ENCODE measurements around the gene ATXN2. TPM values are rescaled to one million over a fixed set of nuclear protein-coding genes. Genes with fewer than 3 reads are reported as not detected.

Gene ATXN2
- total RNA-seq, 4 donors from 2014 or later: 50.3 to 84.3 (median 64.3) TPM

- no peaks in the 10 kb centered on the region for H3K27me3 ChIP-seq
- TF ChIP-seq POLR2A (IDR thresholded peaks at IDR 0.05) (no peak), CTCF (IDR thresholded peaks at IDR 0.05) (no peak)
- no peaks in the 10 kb centered on the region for H3K9me3 ChIP-seq
- H3K27ac ChIP-seq: peak overlapping the region; percentile 59 to 95 (median 85)
- H3K4me3 ChIP-seq: peak overlapping the region in 3 of 4 donors; percentile 11 to 98 (median 18)
- DNase-seq (ENCODE audit: low spot score in 2 of 2): no peak
- H3K4me1 ChIP-seq: peaks cover 0 to 89% (median 76%) of the 10 kb centered on the region in 4 donors
- WGBS, 2 donors: 22 to 48% methylated on average over 5 to 14 of the region's 14 CpGs
- H3K36me3 ChIP-seq: no peaks in the 10 kb centered on the region
Measured at GRCh38 chr12:111409780-111410430, 189.2 kb downstream of the ATXN2 start.

DNA sequence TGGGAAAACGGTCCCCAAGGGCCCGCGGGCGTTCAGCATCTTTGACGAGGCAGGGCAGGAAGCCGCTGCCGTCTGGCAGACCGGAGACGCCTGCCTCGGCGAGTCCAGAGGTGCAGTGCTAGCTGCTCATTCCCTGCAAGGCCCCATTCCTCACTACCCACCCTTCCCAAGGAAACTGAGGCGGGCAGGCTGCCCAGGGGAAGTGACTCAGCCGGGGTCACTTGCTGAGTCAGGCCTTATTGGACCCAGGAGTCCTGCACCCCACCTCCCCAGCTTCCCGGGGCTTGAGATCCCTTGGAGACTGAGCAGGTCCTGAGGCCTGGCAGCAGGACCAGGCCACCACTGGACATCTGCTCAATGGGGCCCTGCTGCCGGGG lies 189.7 kb downstream of the ATXN2 start:
- DNase-seq (ENCODE audit: low spot score in 2 of 2): no peak
- Histone ChIP-seq H3K27me3 (no peaks in the 10 kb centered on the region), H3K36me3 (no peaks in the 10 kb centered on the region), H3K4me3 (peak overlapping the region in 2 of 4 donors; percentile 18 to 98), H3K4me1 (peaks cover 0 to 89% (median 78%) of the 10 kb centered on the region in 4 donors), H3K27ac (peak overlapping the region; percentile 59 to 95 (median 85)), H3K9me3 (no peaks in the 10 kb centered on the region)
- TF ChIP-seq POLR2A (IDR thresholded peaks at IDR 0.05): no peak
- no peak for TF ChIP-seq CTCF (IDR thresholded peaks at IDR 0.05)
- TF ChIP-seq EP300 (IDR thresholded peaks at IDR 0.05): no peak
- WGBS, 2 donors: 32 to 38% methylated on average over 14 of the region's 15 CpGs

GRCh38 chr12:111408686-111409402 lies 190.3 kb downstream of the ATXN2 start:
- Histone ChIP-seq H3K27ac (peak overlapping the region in 3 of 4 donors; percentile 80 to 95 (median 90)), H3K9me3 (no peaks in the 10 kb centered on the region), H3K27me3 (no peaks in the 10 kb centered on the region), H3K36me3 (no peaks in the 10 kb centered on the region), H3K4me3 (peak overlapping the region in 2 of 4 donors; percentile 18 to 98), H3K4me1 (peaks cover 0 to 89% (median 76%) of the 10 kb centered on the region in 4 donors)
- 77 to 81% methylated on average over 4 of the region's 4 CpGs for WGBS, 2 donors
- no peak for DNase-seq (ENCODE audit: low spot score in 2 of 2)
- no peak for TF ChIP-seq CTCF (IDR thresholded peaks at IDR 0.05)

GRCh38 chr12:111408116-111408440 lies 191.0 kb downstream of the ATXN2 start:
- WGBS, 2 donors: 50 to 71% methylated on average over 1 of the region's 1 CpG

More at GRCh38 chr12:111408116-111408440, 191.0 kb downstream of the ATXN2 start:
- Histone ChIP-seq H3K4me1 (peaks cover 0 to 89% (median 69%) of the 10 kb centered on the region in 4 donors), H3K4me3 (peak overlapping the region in 3 of 4 donors; percentile 87 to 98 (median 91)), H3K27ac (peak overlapping the region in 3 of 4 donors; percentile 90 to 95 (median 95)), H3K27me3 (no peaks in the 10 kb centered on the region), H3K36me3 (no peaks in the 10 kb centered on the region), H3K9me3 (no peaks in the 10 kb centered on the region)
- no peak for TF ChIP-seq EP300 (IDR thresholded peaks at IDR 0.05)
- no peak for TF ChIP-seq CTCF (IDR thresholded peaks at IDR 0.05)
- TF ChIP-seq POLR2A (IDR thresholded peaks at IDR 0.05): no peak
- DNase-seq (ENCODE audit: low spot score in 2 of 2): no peak
